Measurements from ENCODE around the gene LAIR2. TPM values are rescaled to one million over a fixed set of nuclear protein-coding genes. Genes with fewer than 3 reads are reported as not detected.
A peak's percentile ranks its signal among the peaks of the same experiment; 100 is the strongest.

The LAIR2 gene
- total RNA-seq, 1 experiment from 2014 or later, result not detected

- no peaks in the 10 kb centered on the region for H3K9me2 ChIP-seq (ENCODE audit: insufficient read depth)
- no peaks in the 10 kb centered on the region for H4K20me1 ChIP-seq (ENCODE audit: insufficient read depth)
- no peak for DNase-seq
- no peaks in the 10 kb centered on the region for H3K4me1 ChIP-seq (replicated peaks; ENCODE audit: insufficient read depth)
- H3K9me3 ChIP-seq (ENCODE audit: insufficient read depth, low read depth), result no peaks in the 10 kb centered on the region
- ChIA-PET POLR2A (ENCODE audit: unreplicated experiment) (no interaction called here), CTCF (no interaction called here)
- intact Hi-C loops (cut with micrococcal nuclease; ENCODE audit: unreplicated experiment), result no loop called here
- peaks cover 61% of the 10 kb centered on the region for H3K27me3 ChIP-seq (ENCODE audit: insufficient read depth, low read depth)
- H3K4me2 ChIP-seq, result no peak overlapping the region
- BruUV-seq (replicated peaks), result no TSS peak
- H2AFZ ChIP-seq, result no peak overlapping the region
- no peaks in the 10 kb centered on the region for H3K79me2 ChIP-seq (ENCODE audit: low read depth)
- TF ChIP-seq EZH2 (IDR thresholded peaks at IDR 0.05; ENCODE audit: low read depth), result no peak
- no peak for TF ChIP-seq CTCF (conservative IDR thresholded peaks at IDR 0.05)
- H3K4me3 ChIP-seq, result no peak overlapping the region
- no peaks in the 10 kb centered on the region for H3F3A ChIP-seq (ENCODE audit: insufficient read depth, low read depth)
- H3K27ac ChIP-seq, result no peak overlapping the region
- H3K36me3 ChIP-seq (ENCODE audit: low read depth), result no peaks in the 10 kb centered on the region
Observed at GRCh38 chr19:54515156-54515555, 12.5 kb downstream of the LAIR2 start.

GRCh38 chr19:54517483-54517882 is 14.9 kb downstream of the LAIR2 start:
- POLR2A ChIA-PET (ENCODE audit: unreplicated experiment), result no interaction called here
- Histone ChIP-seq H3K27ac (no peak overlapping the region), H3F3A (ENCODE audit: insufficient read depth, low read depth) (no peaks in the 10 kb centered on the region), H3K79me2 (ENCODE audit: low read depth) (no peaks in the 10 kb centered on the region), H3K27me3 (ENCODE audit: insufficient read depth, low read depth) (peaks cover 72% of the 10 kb centered on the region), H4K20me1 (ENCODE audit: insufficient read depth) (no peaks in the 10 kb centered on the region), H3K9me3 (ENCODE audit: insufficient read depth, low read depth) (no peaks in the 10 kb centered on the region), H2AFZ (no peak overlapping the region), H3K9me2 (ENCODE audit: insufficient read depth) (no peaks in the 10 kb centered on the region), H3K4me1 (replicated peaks; ENCODE audit: insufficient read depth) (no peaks in the 10 kb centered on the region), H3K4me2 (no peak overlapping the region), H3K36me3 (ENCODE audit: low read depth) (no peaks in the 10 kb centered on the region), H3K4me3 (no peak overlapping the region)
- TF ChIP-seq EZH2 (IDR thresholded peaks at IDR 0.05; ENCODE audit: low read depth), result no peak
- no peak for TF ChIP-seq CTCF (conservative IDR thresholded peaks at IDR 0.05)
- no TSS peak for BruUV-seq (replicated peaks)
- intact Hi-C loops (cut with micrococcal nuclease; ENCODE audit: unreplicated experiment), result no loop called here
- CTCF ChIA-PET, result no interaction called here
- peak; percentile 50 to 56 for DNase-seq

- H3K4me3 ChIP-seq, result no peak overlapping the region
- H3K36me3 ChIP-seq (ENCODE audit: low read depth), result no peaks in the 10 kb centered on the region
- intact Hi-C loops (cut with micrococcal nuclease; ENCODE audit: unreplicated experiment), result no loop called here
- ChIA-PET CTCF (no interaction called here), POLR2A (ENCODE audit: unreplicated experiment) (no interaction called here)
- no peak overlapping the region for H3K27ac ChIP-seq
- H3K9me3 ChIP-seq (ENCODE audit: insufficient read depth, low read depth), result no peaks in the 10 kb centered on the region
- no peak for TF ChIP-seq EZH2 (IDR thresholded peaks at IDR 0.05; ENCODE audit: low read depth)
- no peak for TF ChIP-seq CTCF (conservative IDR thresholded peaks at IDR 0.05)
- H3K9me2 ChIP-seq (ENCODE audit: insufficient read depth), result no peaks in the 10 kb centered on the region
- H3K27me3 ChIP-seq (ENCODE audit: insufficient read depth, low read depth), result peaks cover 68% of the 10 kb centered on the region
- H3K79me2 ChIP-seq (ENCODE audit: low read depth), result no peaks in the 10 kb centered on the region
- no peak for DNase-seq
- no peaks in the 10 kb centered on the region for H3F3A ChIP-seq (ENCODE audit: insufficient read depth, low read depth)
- no peaks in the 10 kb centered on the region for H3K4me1 ChIP-seq (replicated peaks; ENCODE audit: insufficient read depth)
- H2AFZ ChIP-seq, result no peak overlapping the region
- no TSS peak for BruUV-seq (replicated peaks)
- no peak overlapping the region for H3K4me2 ChIP-seq
- H4K20me1 ChIP-seq (ENCODE audit: insufficient read depth), result no peaks in the 10 kb centered on the region
Observed at GRCh38 chr19:54518844-54519243, 16.2 kb downstream of the LAIR2 start.

Measured in PC-9 (cell line).